HepG2 (cell line): Measurements from ENCODE around the gene SMPD3. TPM values are rescaled to one million over a fixed set of nuclear protein-coding genes. Genes with fewer than 3 reads are reported as not detected.

Experiments
- CBFB ChIP-seq: sonication (generic); formaldehyde crosslinking; IDR thresholded peaks from 2 replicates; pipeline ENCODE4 v1.4.0; 2020; ENCODE audit warnings: missing genetic modification reagents
- HDAC1 ChIP-seq: sonication (generic); formaldehyde crosslinking; IDR thresholded peaks from 2 replicates; pipeline ENCODE4 v1.5.1; 2020; ENCODE audit warnings: mild to moderate bottlenecking, missing genetic modification reagents
- IKZF4 ChIP-seq: sonication (generic); formaldehyde crosslinking; IDR thresholded peaks from 2 replicates; pipeline ENCODE4 v1.5.1; 2020; ENCODE audit warnings: borderline replicate concordance, mild to moderate bottlenecking, low read depth, missing genetic modification reagents; ENCODE audit errors: not compliant biosample characterization
- RFXAP ChIP-seq: sonication (generic); formaldehyde crosslinking; IDR thresholded peaks from 2 replicates; pipeline ENCODE4 v1.4.0; 2020; ENCODE audit warnings: missing genetic modification reagents, borderline replicate concordance
- TEAD3 ChIP-seq: optimal IDR thresholded peaks from 2 replicates; pipeline ENCODE3; 2016; ENCODE audit warnings: borderline replicate concordance
- ZFP37 ChIP-seq: sonication (generic); formaldehyde crosslinking; IDR thresholded peaks from 2 replicates; pipeline ENCODE4 v1.4.0; 2020; ENCODE audit warnings: missing genetic modification reagents, borderline replicate concordance
- ZNF605 ChIP-seq: sonication (generic); formaldehyde crosslinking; IDR thresholded peaks from 2 replicates; pipeline ENCODE4 v1.8.0; 2022; ENCODE audit warnings: mild to moderate bottlenecking, missing genetic modification reagents
- polyA plus RNA-seq, 8 experiments: library from polyadenylated mRNA; depleted of rRNA in 3 of 8; stranded (reverse) in 7 of 8; unstranded in 1 of 8; fragments of >200 nt; fragmentation: Illumina TruSeq in 4 of 8; extraction: Trizol in 4 of 8; gene quantifications; 2 replicates each; pipeline versions ENCODE4 v1.2.1 to v1.2.3, GENCODE V29; 2011 to 2016; ENCODE audit warnings: low read depth in 4 of 8, missing spikeins in 1 of 8, mixed read lengths in 1 of 8; ENCODE audit not compliant: insufficient read depth in 1 of 8
- total RNA-seq, 5 experiments: library from RNA; depleted of rRNA; stranded (reverse); fragments of >200 nt; fragmentation: Illumina TruSeq; extraction: Trizol; gene quantifications; 2 replicates each; pipeline ENCODE4 v1.2.3, GENCODE V29; 2016; ENCODE audit warnings: low read depth in 1 of 5
- TF ChIP-seq, protein P1 (sequence below): sonication (generic); formaldehyde crosslinking; conservative IDR thresholded peaks from 2 replicates; pipeline ENCODE4 v1.4.0; 2020; ENCODE audit warnings: missing genetic modification reagents
- TF ChIP-seq, protein P2 (sequence below), 2 experiments: sonication (generic) in 1 of 2; formaldehyde crosslinking in 1 of 2; IDR thresholded peaks; 2 replicates each; pipeline versions ENCODE4 v1.6.1 to v1.9.0; 2014 to 2022; ENCODE audit warnings: antibody characterized with exemption in 1 of 2, borderline replicate concordance in 1 of 2, inconsistent platforms in 1 of 2, low read depth in 1 of 2, missing genetic modification reagents in 1 of 2
- TF ChIP-seq, protein P3 (sequence below): sonication (generic); formaldehyde crosslinking; IDR thresholded peaks from 2 replicates; pipeline ENCODE4 v1.8.0; 2022; ENCODE audit warnings: missing genetic modification reagents, mild to moderate bottlenecking, moderate library complexity, borderline replicate concordance
- TF ChIP-seq, protein P4 (sequence below): sonication (generic); formaldehyde crosslinking; IDR thresholded peaks from 2 replicates; pipeline ENCODE4 v1.4.0; 2020; ENCODE audit warnings: missing genetic modification reagents
- TF ChIP-seq, protein P5 (sequence below): IDR thresholded peaks from 2 replicates; pipeline ENCODE4 v1.6.1; 2016; ENCODE audit warnings: mild to moderate bottlenecking

Gene SMPD3
- total and polyA plus RNA-seq, 2 of the 13 experiments (the other 11 are each of a cell fraction or from before 2014, with no cell fraction given), result 0.07 to 0.32 TPM

DNA sequence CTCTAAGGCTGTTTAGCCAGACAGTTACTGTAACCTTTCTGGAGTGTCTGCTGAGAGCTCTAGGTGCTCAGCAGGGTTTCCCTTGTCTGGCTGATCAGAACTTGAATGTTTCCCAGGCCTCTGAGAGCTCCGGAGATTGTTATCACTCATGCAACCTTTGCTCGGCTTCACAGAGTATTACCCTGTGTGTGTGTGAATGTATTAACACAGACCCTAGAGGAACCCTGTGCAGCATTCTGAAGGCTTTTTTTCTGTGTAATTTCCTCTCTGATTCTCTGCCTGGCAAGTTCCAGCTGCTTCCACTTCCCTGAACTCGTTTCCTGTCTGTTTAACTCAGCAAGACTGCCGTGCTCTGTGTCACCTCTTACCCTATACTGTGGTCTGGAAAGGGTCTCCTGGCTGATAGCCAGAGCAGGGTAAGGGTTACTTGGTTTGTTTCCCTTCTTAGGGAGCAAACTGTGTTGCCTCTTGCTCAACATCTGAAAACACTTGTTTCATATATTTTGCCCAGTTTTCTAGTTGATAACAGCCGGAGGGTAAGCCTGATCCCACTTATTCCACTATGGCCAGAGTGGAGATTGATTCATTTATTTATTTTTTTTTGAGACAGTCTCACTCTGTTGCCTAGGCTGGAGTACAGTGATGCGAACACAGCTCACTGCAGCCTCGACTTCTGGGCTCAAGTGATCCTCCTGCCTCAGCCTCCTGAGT lies 115.7 kb downstream of the SMPD3 start (continued):
- TF ChIP-seq, protein P1, sequence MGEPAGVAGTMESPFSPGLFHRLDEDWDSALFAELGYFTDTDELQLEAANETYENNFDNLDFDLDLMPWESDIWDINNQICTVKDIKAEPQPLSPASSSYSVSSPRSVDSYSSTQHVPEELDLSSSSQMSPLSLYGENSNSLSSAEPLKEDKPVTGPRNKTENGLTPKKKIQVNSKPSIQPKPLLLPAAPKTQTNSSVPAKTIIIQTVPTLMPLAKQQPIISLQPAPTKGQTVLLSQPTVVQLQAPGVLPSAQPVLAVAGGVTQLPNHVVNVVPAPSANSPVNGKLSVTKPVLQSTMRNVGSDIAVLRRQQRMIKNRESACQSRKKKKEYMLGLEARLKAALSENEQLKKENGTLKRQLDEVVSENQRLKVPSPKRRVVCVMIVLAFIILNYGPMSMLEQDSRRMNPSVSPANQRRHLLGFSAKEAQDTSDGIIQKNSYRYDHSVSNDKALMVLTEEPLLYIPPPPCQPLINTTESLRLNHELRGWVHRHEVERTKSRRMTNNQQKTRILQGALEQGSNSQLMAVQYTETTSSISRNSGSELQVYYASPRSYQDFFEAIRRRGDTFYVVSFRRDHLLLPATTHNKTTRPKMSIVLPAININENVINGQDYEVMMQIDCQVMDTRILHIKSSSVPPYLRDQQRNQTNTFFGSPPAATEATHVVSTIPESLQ, result peak; percentile 60; the same call in 1 of the 2 replicates
- TF ChIP-seq IKZF4, result no peak
- TF ChIP-seq ZNF605 (CRISPR knock-in tag), result 0 out of 2 replicates have a peak, but pooled peaks have one; percentile 27
- TF ChIP-seq, protein P2, sequence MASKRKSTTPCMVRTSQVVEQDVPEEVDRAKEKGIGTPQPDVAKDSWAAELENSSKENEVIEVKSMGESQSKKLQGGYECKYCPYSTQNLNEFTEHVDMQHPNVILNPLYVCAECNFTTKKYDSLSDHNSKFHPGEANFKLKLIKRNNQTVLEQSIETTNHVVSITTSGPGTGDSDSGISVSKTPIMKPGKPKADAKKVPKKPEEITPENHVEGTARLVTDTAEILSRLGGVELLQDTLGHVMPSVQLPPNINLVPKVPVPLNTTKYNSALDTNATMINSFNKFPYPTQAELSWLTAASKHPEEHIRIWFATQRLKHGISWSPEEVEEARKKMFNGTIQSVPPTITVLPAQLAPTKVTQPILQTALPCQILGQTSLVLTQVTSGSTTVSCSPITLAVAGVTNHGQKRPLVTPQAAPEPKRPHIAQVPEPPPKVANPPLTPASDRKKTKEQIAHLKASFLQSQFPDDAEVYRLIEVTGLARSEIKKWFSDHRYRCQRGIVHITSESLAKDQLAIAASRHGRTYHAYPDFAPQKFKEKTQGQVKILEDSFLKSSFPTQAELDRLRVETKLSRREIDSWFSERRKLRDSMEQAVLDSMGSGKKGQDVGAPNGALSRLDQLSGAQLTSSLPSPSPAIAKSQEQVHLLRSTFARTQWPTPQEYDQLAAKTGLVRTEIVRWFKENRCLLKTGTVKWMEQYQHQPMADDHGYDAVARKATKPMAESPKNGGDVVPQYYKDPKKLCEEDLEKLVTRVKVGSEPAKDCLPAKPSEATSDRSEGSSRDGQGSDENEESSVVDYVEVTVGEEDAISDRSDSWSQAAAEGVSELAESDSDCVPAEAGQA (IDR thresholded peaks at IDR 0.05; ENCODE audit: low read depth), result no peak
- TF ChIP-seq, protein P2 (CRISPR knock-in tag; IDR thresholded peaks at IDR 0.05; ENCODE audit: borderline replicate concordance), result 0 out of 2 replicates have a peak, but pooled peaks have one; percentile 26
- TF ChIP-seq, protein P3, sequence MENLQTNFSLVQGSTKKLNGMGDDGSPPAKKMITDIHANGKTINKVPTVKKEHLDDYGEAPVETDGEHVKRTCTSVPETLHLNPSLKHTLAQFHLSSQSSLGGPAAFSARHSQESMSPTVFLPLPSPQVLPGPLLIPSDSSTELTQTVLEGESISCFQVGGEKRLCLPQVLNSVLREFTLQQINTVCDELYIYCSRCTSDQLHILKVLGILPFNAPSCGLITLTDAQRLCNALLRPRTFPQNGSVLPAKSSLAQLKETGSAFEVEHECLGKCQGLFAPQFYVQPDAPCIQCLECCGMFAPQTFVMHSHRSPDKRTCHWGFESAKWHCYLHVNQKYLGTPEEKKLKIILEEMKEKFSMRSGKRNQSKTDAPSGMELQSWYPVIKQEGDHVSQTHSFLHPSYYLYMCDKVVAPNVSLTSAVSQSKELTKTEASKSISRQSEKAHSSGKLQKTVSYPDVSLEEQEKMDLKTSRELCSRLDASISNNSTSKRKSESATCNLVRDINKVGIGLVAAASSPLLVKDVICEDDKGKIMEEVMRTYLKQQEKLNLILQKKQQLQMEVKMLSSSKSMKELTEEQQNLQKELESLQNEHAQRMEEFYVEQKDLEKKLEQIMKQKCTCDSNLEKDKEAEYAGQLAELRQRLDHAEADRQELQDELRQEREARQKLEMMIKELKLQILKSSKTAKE (CRISPR knock-in tag), result peak; percentile 51; the same call in 1 of the 2 replicates
- TF ChIP-seq RFXAP (CRISPR knock-in tag), result 0 out of 2 replicates have a peak, but pooled peaks have one; percentile 28
- TF ChIP-seq ZFP37 (CRISPR knock-in tag), result 0 out of 2 replicates have a peak, but pooled peaks have one; percentile 51
- peak; percentile 51 for TF ChIP-seq HDAC1 (CRISPR knock-in tag)
- TF ChIP-seq CBFB (CRISPR knock-in tag), result no peak
- peak; percentile 64 for TF ChIP-seq TEAD3 (CRISPR knock-in tag)
- TF ChIP-seq, protein P4, sequence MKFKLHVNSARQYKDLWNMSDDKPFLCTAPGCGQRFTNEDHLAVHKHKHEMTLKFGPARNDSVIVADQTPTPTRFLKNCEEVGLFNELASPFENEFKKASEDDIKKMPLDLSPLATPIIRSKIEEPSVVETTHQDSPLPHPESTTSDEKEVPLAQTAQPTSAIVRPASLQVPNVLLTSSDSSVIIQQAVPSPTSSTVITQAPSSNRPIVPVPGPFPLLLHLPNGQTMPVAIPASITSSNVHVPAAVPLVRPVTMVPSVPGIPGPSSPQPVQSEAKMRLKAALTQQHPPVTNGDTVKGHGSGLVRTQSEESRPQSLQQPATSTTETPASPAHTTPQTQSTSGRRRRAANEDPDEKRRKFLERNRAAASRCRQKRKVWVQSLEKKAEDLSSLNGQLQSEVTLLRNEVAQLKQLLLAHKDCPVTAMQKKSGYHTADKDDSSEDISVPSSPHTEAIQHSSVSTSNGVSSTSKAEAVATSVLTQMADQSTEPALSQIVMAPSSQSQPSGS (CRISPR knock-in tag), result peak; percentile 29; the same call in 1 of the 2 replicates
- TF ChIP-seq, protein P5, sequence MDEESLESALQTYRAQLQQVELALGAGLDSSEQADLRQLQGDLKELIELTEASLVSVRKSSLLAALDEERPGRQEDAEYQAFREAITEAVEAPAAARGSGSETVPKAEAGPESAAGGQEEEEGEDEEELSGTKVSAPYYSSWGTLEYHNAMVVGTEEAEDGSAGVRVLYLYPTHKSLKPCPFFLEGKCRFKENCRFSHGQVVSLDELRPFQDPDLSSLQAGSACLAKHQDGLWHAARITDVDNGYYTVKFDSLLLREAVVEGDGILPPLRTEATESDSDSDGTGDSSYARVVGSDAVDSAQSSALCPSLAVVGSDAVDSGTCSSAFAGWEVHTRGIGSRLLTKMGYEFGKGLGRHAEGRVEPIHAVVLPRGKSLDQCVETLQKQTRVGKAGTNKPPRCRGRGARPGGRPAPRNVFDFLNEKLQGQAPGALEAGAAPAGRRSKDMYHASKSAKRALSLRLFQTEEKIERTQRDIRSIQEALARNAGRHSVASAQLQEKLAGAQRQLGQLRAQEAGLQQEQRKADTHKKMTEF (CRISPR knock-in tag), result peak; percentile 25; the same call in 1 of the 2 replicates
